Activated CD4-positive, alpha-beta T cell treated with anti-CD3 and anti-CD28 coated beads for 24 hours (primary cell): Measurements from ENCODE around the gene RPS15A.
"Not testable (repeated sequence)": the region's sequence is repeated elsewhere in the genome, so short reads cannot be mapped to it uniquely, and the experiment has no call there.

Source experiments
- DNase-seq, 2 donors: peaks; one replicate each; pipeline ENCODE4 v3.0.0-alpha.2; 2020; ENCODE audit warnings: low read depth in 2 of 2

The RPS15A gene

GRCh38 chr16:18756639-18757038, 33.5 kb downstream of the RPS15A start:
- DNase-seq: not testable (repeated sequence)

GRCh38 chr16:18742870-18743269, 47.3 kb downstream of the RPS15A start:
- not testable (repeated sequence) for DNase-seq

- DNase-seq: not testable (repeated sequence)
Observed at GRCh38 chr16:18740027-18740426, 50.1 kb downstream of the RPS15A start.

GRCh38 chr16:18738768-18739167, 51.4 kb downstream of the RPS15A start:
- DNase-seq: not testable (repeated sequence)

- DNase-seq: not testable (repeated sequence)
Observed at GRCh38 chr16:18734279-18734678, 55.9 kb downstream of the RPS15A start.
